ENCODE measurements around the gene CYTH2.

DNA sequence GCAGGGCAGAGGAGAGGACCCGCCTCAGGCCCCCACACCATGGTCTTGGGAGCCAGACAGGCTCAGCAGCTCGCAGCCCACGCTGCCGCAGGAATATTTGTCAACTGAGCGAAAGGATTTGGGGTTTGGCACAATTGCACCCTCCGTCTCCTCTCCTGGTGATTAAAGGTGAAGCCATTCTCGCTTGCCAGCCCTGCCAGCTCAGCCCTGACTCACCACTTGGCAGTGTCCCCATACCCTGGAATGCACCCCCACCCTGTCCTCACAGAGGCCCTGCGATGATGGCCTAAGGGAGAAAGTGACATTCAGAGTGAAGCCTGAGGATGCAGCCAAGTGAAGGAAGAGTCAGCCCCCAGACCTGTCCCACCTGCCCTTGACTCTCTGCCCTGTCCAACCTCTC lies 18.8 kb downstream of the CYTH2 start:
- TF ChIP-seq TCF3 (CRISPR knock-in tag; IDR thresholded peaks at IDR 0.05) (no peak), UBTF (IDR thresholded peaks at IDR 0.05; ENCODE audit: borderline replicate concordance in 1 of 2, low read depth in 2 of 2, low read length in 2 of 2) (no peak), TBL1XR1 (IDR thresholded peaks at IDR 0.05; ENCODE audit: low read length in 2 of 2) (no peak), KAT8 (IDR thresholded peaks at IDR 0.05; ENCODE audit: low read depth) (no peak), ZNF263 (CRISPR knock-in tag; IDR thresholded peaks at IDR 0.05; ENCODE audit: borderline replicate concordance) (no peak), ZBED1 (IDR thresholded peaks at IDR 0.05) (no peak)
- TF ChIP-seq, protein P1, sequence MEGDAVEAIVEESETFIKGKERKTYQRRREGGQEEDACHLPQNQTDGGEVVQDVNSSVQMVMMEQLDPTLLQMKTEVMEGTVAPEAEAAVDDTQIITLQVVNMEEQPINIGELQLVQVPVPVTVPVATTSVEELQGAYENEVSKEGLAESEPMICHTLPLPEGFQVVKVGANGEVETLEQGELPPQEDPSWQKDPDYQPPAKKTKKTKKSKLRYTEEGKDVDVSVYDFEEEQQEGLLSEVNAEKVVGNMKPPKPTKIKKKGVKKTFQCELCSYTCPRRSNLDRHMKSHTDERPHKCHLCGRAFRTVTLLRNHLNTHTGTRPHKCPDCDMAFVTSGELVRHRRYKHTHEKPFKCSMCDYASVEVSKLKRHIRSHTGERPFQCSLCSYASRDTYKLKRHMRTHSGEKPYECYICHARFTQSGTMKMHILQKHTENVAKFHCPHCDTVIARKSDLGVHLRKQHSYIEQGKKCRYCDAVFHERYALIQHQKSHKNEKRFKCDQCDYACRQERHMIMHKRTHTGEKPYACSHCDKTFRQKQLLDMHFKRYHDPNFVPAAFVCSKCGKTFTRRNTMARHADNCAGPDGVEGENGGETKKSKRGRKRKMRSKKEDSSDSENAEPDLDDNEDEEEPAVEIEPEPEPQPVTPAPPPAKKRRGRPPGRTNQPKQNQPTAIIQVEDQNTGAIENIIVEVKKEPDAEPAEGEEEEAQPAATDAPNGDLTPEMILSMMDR (IDR thresholded peaks at IDR 0.05 in 2 of 3, conservative IDR thresholded peaks at IDR 0.05 in 1 of 3; ENCODE audit: insufficient read depth in 2 of 3, low read depth in 1 of 3, low read length in 3 of 3) = no peak
- TF ChIP-seq, protein P2, sequence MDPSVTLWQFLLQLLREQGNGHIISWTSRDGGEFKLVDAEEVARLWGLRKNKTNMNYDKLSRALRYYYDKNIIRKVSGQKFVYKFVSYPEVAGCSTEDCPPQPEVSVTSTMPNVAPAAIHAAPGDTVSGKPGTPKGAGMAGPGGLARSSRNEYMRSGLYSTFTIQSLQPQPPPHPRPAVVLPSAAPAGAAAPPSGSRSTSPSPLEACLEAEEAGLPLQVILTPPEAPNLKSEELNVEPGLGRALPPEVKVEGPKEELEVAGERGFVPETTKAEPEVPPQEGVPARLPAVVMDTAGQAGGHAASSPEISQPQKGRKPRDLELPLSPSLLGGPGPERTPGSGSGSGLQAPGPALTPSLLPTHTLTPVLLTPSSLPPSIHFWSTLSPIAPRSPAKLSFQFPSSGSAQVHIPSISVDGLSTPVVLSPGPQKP (CRISPR knock-in tag; IDR thresholded peaks at IDR 0.05) = no peak
- TF ChIP-seq, protein P3, sequence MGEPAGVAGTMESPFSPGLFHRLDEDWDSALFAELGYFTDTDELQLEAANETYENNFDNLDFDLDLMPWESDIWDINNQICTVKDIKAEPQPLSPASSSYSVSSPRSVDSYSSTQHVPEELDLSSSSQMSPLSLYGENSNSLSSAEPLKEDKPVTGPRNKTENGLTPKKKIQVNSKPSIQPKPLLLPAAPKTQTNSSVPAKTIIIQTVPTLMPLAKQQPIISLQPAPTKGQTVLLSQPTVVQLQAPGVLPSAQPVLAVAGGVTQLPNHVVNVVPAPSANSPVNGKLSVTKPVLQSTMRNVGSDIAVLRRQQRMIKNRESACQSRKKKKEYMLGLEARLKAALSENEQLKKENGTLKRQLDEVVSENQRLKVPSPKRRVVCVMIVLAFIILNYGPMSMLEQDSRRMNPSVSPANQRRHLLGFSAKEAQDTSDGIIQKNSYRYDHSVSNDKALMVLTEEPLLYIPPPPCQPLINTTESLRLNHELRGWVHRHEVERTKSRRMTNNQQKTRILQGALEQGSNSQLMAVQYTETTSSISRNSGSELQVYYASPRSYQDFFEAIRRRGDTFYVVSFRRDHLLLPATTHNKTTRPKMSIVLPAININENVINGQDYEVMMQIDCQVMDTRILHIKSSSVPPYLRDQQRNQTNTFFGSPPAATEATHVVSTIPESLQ (CRISPR knock-in tag; IDR thresholded peaks at IDR 0.05) = no peak

All from K562 (cell line).